Left colon (tissue), 2 donors: Measurements from ENCODE around the gene VPS51. TPM values are rescaled to one million over a fixed set of nuclear protein-coding genes. Genes with fewer than 3 reads are reported as not detected.
"Not testable (repeated sequence)": the region's sequence is repeated elsewhere in the genome, so short reads cannot be mapped to it uniquely, and the experiment has no call there.

ENCODE experiments used
- ATAC-seq: fragments of 200-7000 bp; cut with Tn5 transposase; one replicate; pipeline ENCODE4 v1.9.1; 2020; ENCODE audit warnings: mild to moderate bottlenecking, moderate library complexity
- DNase-seq, 2 donors: peaks; one replicate each; pipeline ENCODE4 v3.0.0-alpha.2; 2020
- intact Hi-C, 2 donors: fragments of 100-400 bp; cut with DNase I in 1 of 2; cut with micrococcal nuclease in 1 of 2; formaldehyde crosslinking; loops; one replicate each; pipeline versions ENCODE4 v1.11.2 to v1.14.0; 2022; cut with DNase I, micrococcal nuclease
- total RNA-seq, 2 donors: library from RNA; stranded (reverse); fragmentation: NEBNext Ultra II Directional; extraction: Animal tissue kit (Norgen Biotek cat#: 25700); gene quantifications; one replicate each; pipeline ENCODE4 v1.2.1, GENCODE V29; 2021
- donor health status: DM: no; HTN: no; CAD: no.
- donor health status: DM: yes; HTN: yes; CAD: no.

The VPS51 gene
- total RNA-seq, 2 donors from 2014 or later = 174 to 186 TPM

- no peak for ATAC-seq
- intact Hi-C loops = no loop called here
- DNase-seq = peak in 1 of 2 donors; percentile 26
Observed at GRCh38 chr11:65115361-65116082, 19.5 kb downstream of the VPS51 start.

DNA sequence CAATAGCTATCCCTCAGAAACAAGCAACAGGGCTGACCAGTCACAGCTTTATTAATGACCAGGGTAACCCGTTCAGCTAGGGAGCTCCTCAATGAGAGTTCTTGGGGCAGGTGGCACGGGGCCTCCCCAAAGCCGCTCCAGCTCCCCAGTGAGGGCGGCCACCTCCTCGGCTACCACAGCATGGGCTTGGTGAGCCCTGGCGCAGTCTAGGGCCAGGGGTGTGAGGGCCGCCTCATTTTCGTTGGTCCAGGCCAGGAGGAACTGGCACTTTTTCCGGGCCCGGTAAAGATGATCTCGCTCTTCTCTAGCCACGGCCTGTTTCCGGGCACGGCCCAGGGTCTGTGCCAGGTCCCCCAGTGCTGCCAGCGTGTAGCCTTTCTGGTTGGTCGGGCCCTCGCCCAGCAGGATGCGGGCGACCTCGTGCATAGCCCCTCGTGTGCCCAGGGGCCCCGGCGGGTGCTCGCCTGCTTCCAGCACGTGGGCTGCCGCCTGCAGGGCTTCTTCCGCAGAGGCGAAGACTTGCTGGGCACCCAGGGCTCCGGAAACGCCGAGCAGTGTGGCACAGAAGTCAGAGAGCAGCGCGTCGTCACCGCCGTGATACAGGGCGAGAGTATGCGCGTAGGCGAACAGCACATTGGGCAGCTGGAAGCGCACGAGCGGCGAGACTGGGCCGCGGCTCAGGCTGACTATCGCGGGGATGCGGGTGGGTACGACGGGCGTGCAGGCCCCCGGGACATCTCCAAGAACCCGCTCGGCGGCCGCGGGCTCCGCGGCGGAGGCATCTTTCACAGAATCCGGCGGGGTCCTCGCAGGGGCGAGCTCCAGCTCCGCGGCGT lies 20.6 kb downstream of the VPS51 start:
- ATAC-seq (peak; percentile 23), DNase-seq (peak; percentile 54 to 60)
- intact Hi-C loops = no loop called here

DNA sequence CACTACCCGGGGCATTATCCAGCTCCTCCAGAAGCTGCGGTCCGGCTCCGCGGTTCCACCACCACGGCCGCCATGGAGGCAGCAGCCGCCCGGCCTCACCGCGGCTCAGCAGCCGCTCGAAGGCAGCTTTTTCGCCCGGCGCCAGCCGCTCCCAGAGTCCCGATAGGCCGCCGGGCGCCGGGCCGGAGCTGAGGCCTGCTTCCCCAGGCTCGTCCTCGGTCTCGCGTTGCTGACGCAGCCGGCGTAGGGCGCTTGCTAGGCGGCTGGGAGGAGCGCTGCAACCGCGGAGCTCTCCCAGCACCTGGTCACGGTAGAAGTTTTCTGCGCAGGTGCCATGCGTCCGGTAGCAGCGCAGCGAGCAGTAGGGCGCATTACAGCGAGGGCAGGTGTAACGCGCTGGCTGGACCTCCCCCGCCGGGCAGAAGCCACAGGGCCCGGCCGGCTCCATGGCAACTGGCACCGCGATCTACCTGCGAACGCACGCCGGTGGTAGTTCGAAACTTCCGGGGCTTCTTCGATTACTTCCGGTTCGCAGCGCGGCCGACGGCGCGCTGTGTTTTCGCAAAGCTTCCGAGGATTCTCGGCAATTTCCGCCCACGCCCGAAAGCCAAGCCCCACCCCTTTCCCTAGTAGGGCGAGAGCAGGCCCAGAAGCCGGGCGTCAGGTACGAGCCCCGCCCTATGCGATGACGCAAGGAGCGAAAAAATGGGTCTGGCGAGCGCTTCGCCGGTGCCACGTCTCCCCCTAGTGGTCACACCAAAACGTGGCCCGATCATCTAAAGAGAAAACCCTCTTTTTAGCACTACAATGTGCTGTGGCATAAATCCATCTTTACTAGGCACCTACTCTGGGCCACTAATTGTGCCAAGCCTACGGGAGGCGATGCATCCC lies 21.4 kb downstream of the VPS51 start, which contains the start of gene ZNHIT2:
ZNHIT2 (minus strand) TSS at position 496 of the 891 bp plus-strand sequence; CDS start at position 448, 48 bp downstream.
- ATAC-seq (peak; percentile 74), DNase-seq (peak; percentile 99 to 100)
- intact Hi-C loops = no loop called here

GRCh38 chr11:65118097-65118837 lies 22.3 kb downstream of the VPS51 start:
- DNase-seq (peak in 1 of 2 donors; percentile 15), ATAC-seq (no peak)
- intact Hi-C loops = no loop called here

- DNase-seq = peak in 1 of 2 donors; percentile 29
- intact Hi-C loops, ATAC-seq: not testable (repeated sequence)
Observed at GRCh38 chr11:65118891-65119669, 23.1 kb downstream of the VPS51 start.

- no peak for ATAC-seq
- no peak for DNase-seq
- intact Hi-C loops = no loop called here
Observed at GRCh38 chr11:65119670-65119995, 23.6 kb downstream of the VPS51 start.

GRCh38 chr11:65120831-65121230 lies 24.8 kb downstream of the VPS51 start:
- no peak for ATAC-seq
- intact Hi-C loops = no loop called here
- peak in 1 of 2 donors; percentile 5 for DNase-seq

DNA sequence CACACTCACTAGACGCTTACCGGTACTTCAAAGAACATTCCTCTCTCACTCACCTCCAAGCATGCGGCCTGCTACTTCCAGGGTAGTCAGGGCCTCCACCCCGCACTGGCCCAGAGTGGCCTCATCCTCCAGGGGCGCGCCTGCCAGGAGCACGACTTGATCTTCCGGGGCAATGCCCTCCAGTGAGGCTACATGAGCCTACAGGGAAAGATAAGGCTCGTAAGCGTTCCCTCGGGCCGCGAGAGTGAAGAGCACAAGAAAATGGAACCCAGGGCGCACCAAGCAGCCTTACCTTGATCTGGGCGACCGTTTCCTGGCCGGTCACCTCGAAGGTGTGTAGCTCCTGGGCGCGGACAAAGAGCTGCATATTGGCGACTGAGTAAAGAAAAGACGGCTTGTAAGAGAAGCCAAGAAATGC lies 25.4 kb downstream of the VPS51 start:
- intact Hi-C loops = no loop called here
- DNase-seq (peak; percentile 55 to 56), ATAC-seq (peak; percentile 27)

DNA sequence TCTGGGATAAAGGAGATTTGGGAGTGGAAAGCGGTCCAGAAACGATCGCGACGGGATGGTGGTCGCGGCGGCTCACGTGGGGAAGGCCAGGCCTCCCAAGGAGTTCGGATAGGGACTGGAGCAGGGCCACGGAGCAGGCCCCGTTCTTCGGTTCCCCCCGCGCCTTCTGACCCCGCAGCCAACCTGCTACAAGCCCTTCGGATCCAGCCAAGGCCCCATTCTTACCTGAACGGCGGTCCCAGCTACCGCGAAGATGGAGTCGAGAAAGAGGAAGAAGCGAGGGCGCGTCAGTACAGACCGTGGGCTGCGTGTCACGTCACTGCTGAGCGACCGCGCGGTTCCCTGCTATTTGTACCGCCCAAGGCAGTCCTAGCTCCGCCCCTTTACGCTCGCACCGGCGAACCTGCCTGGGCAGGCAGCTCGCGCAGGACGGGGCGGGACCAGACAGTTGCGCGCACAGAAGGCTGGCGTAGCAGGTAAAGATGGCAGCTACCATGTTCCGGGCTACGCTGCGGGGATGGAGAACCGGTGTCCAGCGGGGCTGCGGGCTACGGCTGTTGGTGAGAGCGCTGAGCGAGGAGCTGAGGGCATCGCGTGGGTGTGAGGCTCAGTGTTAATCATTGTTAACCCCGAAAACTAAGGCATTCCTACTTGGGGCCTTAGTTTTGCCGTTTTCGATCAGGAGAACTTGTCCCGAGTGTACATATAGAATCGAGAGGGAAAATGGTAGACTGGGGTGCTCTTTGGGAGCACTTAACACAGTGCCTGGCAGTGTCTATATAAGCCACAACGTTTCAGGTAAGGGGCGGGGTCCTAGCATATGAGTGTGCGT lies 26.1 kb downstream of the VPS51 start, which contains the start of the genes FAU and MRPL49:
FAU (minus strand) TSS at position 270 of the 832 bp plus-strand sequence. CDS start 321 bp downstream, outside the sequence.
MRPL49 (plus strand) TSS at position 457 of the 832 bp plus-strand sequence; CDS start at position 483, 26 bp downstream.
- intact Hi-C loops = no loop called here
- ATAC-seq (peak; percentile 78), DNase-seq (peak; percentile 99)

- intact Hi-C loops = no loop called here
- ATAC-seq = no peak
- DNase-seq = peak in 1 of 2 donors; percentile 18
Observed at GRCh38 chr11:65124480-65125196, 28.6 kb downstream of the VPS51 start.

DNA sequence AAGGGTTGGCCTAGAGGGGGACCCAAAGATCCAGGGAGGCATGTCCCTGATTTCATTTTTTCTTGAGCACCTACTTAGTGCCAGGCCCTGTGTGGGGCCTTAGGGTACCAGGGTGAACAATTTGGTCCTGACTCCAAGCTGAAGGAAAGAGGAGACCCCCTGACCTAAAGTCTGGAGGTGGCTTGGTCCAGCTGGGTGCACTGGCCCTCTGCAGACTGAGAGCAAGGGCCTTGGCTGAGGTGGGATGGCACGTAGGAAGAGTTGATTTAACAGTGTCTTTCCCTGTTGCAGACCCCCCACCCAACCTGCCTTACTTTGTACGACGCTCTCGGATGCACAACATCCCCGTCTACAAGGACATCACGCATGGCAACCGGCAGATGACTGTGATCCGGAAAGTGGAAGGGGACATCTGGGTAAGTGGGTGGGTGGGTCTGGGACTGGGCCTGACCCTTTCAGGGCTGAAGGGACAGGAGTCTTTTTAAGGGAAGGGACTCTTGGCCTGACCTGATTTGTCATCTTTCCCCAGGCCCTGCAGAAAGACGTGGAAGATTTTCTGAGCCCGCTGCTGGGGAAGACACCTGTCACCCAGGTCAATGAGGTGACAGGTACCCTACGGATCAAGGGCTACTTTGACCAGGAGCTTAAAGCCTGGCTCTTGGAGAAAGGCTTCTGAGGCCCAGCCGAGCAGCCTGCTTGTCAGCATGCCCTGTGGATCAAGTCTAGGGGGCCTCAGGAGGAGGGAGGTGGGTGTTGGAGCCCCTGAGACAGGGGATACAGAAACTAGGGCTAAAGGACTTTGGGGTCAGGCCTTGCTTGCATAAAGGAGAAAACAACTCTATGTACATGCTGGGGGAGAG lies 29.4 kb downstream of the VPS51 start:
- no peak for ATAC-seq
- DNase-seq = peak in 1 of 2 donors; percentile 14
- intact Hi-C loops = no loop called here

DNA sequence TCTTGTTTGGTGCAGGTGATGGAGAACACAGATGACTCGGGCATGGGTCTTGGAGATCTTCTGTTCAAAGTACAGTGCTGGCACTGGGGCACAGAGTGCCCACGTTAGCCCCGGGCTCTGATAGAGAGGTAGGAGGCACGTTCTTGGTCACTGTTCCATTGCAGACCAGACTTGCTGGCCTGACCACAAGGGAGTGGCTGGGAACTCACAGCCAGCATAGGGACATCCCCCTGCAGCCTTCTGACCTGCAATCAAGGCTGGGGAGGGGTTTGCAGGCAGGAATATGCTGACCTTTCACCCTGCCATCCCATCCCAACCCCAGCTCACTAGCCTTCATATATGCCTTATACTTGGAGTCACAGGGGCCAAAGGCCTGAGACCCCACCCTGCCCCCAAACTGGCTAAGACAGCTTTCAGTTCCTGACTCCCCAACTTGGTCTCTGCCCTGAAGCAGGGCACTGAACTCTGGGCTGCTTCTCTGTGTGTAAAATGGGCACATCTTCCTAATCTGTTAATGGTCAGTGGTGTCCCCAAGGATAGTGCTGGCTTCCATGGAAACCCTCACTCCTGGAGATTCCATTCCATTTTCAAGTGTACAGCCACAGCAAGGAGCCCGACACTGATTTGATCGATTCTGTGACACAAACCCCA lies 30.7 kb downstream of the VPS51 start:
- ATAC-seq = no peak
- peak in 1 of 2 donors; percentile 14 for DNase-seq
- intact Hi-C loops = no loop called here

- DNase-seq = peak; percentile 2 to 19
- ATAC-seq = no peak
- intact Hi-C loops = no loop called here
Observed at GRCh38 chr11:65127473-65128181, 31.6 kb downstream of the VPS51 start.
